DND-41 (cell line): Measurements from ENCODE around the gene NGFR.

ENCODE experiments used
- CTCF ChIP-seq: IDR thresholded peaks from 2 replicates; pipeline ENCODE4 v1.5.1; 2012; ENCODE audit warnings: borderline replicate concordance, low read length, moderate library complexity, mild to moderate bottlenecking; ENCODE audit not compliant: poor library complexity, severe bottlenecking; ENCODE audit errors: extremely low read depth
- EZH2 ChIP-seq: IDR thresholded peaks from 3 replicates; pipeline ENCODE4 v1.6.1; 2012; ENCODE audit warnings: borderline replicate concordance, low read depth, mild to moderate bottlenecking, moderate library complexity, low read length, inconsistent platforms; ENCODE audit not compliant: severe bottlenecking

- TF ChIP-seq CTCF, result no peak
- TF ChIP-seq EZH2, result no peak
Measured at GRCh38 chr17:49512296-49513043, 17.4 kb downstream of the NGFR start.
